GM12892 (cell line): ENCODE data around the gene SNAP25.

ENCODE experiments used
- DNase-seq: peaks from one replicate; pipeline ENCODE4 v3.0.0; 2011; ENCODE audit not compliant: insufficient read length
- FAIRE-seq: peaks from 2 replicates; lab custom pipeline; 2011; peaks lifted over from hg19 to GRCh38; lab: Jason Lieb, UNC
- POLR2A ChIP-seq: IDR thresholded peaks from 2 replicates; pipeline ENCODE4 v1.6.1; 2011; ENCODE audit warnings: low read depth, low read length, control low read depth
- POLR2AphosphoS5 ChIP-seq: IDR thresholded peaks from 2 replicates; pipeline ENCODE4 v1.6.1; 2011; ENCODE audit warnings: low read depth, low read length, control low read depth
- TAF1 ChIP-seq: IDR thresholded peaks from 2 replicates; pipeline ENCODE4 v1.6.1; 2011; ENCODE audit warnings: low read depth, mild to moderate bottlenecking, control low read depth, low read length, borderline replicate concordance

Gene SNAP25

DNA sequence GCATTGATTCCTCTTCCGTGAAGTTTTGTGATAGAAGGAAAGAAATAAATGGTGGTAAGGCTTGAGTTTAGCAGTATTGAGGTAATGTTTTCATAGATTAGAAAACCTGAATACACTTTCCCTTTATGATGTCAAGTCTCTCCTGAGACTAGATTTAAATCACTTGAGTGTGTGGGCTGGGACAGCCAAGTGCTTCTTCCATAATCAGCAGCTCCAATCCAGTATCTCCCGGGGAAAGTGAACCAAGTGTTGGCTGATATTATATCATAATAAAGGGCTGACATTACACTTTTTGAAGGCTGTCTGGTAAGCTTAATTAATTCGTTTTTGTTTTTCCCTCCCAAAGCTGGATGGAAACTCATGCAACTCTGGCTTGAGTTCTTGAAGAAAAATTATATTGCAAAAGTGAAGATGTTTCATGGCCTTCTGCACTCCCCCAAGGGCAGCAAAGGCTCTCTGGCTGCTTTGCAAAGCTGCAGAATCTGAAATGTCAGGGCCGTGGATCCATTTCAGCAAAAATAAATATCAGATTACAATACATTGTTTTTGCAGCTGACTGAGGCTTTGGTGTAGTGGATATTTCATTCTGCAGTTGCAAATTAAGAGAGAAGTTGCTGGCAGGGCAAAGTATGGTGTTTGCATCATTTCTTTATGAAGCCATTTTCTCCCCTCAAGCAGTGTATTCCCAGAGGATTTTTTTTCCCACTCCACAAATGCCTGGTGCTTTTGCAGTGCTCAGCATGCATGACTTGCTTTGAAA lies 114.2 kb downstream of the SNAP25 start:
- DNase-seq (no peak), FAIRE-seq (no peak)
- TF ChIP-seq POLR2A: no peak
- TF ChIP-seq POLR2AphosphoS5: no peak
- TF ChIP-seq TAF1: no peak

DNA sequence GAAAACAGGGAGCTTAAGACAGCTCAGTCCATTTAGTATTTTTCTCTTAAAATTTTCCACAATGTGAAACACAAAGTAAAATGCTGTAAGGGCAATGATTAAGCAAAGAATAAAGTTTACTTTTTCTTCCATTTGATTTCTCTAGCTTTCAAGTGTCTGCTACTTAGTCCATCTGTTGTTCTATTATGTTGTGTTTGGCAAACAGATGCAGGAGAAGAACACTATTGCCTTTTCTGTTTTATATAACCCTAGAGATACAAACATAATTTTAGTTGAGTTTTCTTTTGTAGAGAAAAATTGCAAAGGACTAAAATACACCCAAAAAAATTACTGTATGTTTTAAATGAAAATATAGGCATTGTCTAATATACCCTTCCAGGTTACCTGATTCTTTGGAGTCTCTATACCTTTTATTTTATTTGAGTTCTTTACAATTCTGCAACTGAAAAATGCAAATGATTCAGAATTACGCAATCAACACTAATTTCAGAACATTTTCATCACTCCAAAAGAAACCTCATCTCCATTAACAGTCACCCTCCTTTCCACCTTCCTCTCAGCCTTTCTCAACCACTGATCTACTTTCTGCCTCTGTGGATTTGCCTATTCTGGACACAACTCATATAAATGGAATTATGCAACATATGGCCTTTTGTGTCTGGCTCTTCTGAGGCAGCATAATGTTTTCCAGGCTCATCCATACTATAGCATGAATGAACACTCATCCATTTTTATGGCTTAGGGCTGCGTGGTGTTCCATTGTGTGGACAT lies 118.5 kb downstream of the SNAP25 start:
- no peak for DNase-seq
- no peak for FAIRE-seq

GRCh38 chr20:10338426-10339180 lies 120.0 kb downstream of the SNAP25 start:
- DNase-seq: no peak

More for the DNA sequence above, 118.5 kb downstream of the SNAP25 start:
- TF ChIP-seq POLR2A: no peak
- no peak for TF ChIP-seq TAF1
- TF ChIP-seq POLR2AphosphoS5: no peak

GRCh38 chr20:10339609-10340008 lies 121.0 kb downstream of the SNAP25 start:
- no peak for FAIRE-seq
- no peak for DNase-seq
- TF ChIP-seq TAF1 (no peak), POLR2AphosphoS5 (no peak), POLR2A (no peak)

More at GRCh38 chr20:10338426-10339180, 120.0 kb downstream of the SNAP25 start:
- FAIRE-seq: no peak
- TF ChIP-seq POLR2A (no peak), TAF1 (no peak)

DNA sequence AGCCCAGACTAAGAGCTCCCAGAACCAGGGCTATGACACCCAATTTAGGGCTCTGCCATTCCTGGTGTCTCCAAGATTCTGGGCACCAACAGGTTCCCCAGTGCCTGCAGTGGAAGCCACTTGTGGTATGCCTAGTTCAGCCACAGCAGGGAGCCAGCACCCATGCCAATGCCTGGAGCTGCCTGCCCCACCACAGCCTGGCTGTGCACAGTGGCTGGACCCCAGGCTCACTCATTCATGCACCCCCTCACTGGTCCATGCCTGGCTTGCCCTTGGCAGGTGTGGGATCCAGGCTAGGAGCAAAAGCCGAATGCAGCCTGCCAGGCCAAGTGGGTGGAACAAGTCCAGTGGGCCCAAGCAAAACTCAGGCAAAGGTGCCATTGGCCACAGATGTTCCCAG lies 123.5 kb downstream of the SNAP25 start:
- no peak for DNase-seq
- TF ChIP-seq TAF1 (no peak), POLR2A (no peak), POLR2AphosphoS5 (no peak)
- no peak for FAIRE-seq

- DNase-seq (no peak), FAIRE-seq (no peak)
- TF ChIP-seq TAF1: no peak
- no peak for TF ChIP-seq POLR2A
- TF ChIP-seq POLR2AphosphoS5: no peak
Measured at GRCh38 chr20:10344953-10345352, 126.3 kb downstream of the SNAP25 start.

- FAIRE-seq (no peak), DNase-seq (no peak)
- TF ChIP-seq TAF1 (no peak), POLR2AphosphoS5 (no peak), POLR2A (no peak)
Measured at GRCh38 chr20:10347086-10347880, 128.7 kb downstream of the SNAP25 start.

GRCh38 chr20:10349118-10349517 lies 130.5 kb downstream of the SNAP25 start:
- TF ChIP-seq POLR2A: no peak
- no peak for TF ChIP-seq TAF1
- no peak for FAIRE-seq

DNA sequence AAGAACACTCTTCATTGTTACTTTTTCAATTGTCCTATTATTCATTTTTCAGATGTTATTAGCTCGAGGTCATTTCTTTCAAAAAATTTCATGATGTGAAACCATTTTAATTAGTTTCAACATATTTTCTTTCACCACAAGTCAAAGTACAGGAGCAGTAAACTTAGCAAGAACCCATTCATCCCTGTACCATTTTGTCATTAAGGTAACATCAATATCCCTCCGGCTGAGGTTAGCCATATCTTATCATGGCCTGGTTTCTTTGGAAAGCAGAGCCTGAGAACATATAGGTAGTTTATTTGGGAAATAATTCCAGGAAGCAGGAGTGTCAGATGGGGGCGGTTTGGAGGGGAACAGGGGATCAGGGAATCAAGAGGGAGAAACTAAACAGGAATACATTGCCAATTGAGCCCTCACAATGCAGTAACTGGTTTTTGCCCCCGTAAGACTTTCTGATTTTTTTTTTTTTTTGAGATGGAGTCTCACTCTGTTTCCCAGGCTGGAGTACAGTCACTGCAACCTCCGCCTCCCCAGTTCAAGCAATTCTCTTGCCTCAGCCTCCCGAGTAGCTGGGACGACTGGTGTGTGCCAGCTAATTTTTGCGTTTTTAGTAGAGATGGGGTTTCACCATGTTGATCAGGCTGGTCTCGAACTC lies 131.7 kb downstream of the SNAP25 start:
- TF ChIP-seq TAF1 (no peak), POLR2AphosphoS5 (no peak), POLR2A (no peak)
- FAIRE-seq (no peak), DNase-seq (no peak)

More at GRCh38 chr20:10349118-10349517, 130.5 kb downstream of the SNAP25 start:
- DNase-seq: no peak

GRCh38 chr20:10352934-10353824 lies 134.5 kb downstream of the SNAP25 start:
- DNase-seq: no peak
- TF ChIP-seq POLR2AphosphoS5 (no peak), TAF1 (no peak), POLR2A (no peak)

More at GRCh38 chr20:10352934-10353824, 134.5 kb downstream of the SNAP25 start:
- no peak for FAIRE-seq
